ENCODE data around the gene MCF2L. TPM values are rescaled to one million over a fixed set of nuclear protein-coding genes. Genes with fewer than 3 reads are reported as not detected.
"Not testable (repeated sequence)": the region's sequence is repeated elsewhere in the genome, so short reads cannot be mapped to it uniquely, and the experiment has no call there.

The MCF2L gene
- polyA plus RNA-seq, 1 donor from 2014 or later: 88.0 TPM

DNA sequence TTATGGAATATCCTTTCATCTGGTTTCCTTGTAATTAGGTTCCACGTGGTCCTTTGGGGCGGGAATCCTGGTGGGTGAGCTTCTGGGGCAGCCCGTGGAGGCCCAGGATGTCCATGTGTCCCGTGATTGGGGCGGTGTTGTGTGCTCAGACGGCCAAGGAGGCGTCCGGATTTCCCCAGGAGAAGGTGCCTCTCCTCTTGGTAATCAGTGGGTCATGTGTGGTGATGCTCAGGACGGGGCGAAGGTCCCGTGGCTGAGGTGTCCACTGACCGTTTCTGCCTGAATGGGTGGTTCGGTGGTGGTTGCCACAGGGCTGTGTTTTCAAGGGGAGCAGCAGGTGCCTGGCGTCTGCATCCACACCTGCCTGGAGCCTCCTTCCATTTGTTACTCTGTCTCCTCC, 84.4 kb downstream of the MCF2L start:
- Histone ChIP-seq H2AFZ (ENCODE audit: low read depth, low read length) (no peak overlapping the region), H3K27ac (ENCODE audit: low read length) (no peak overlapping the region), H3K4me2 (ENCODE audit: low read length) (no peak overlapping the region), H3K9me2 (ENCODE audit: insufficient read depth, low read length) (no peaks in the 10 kb centered on the region), H3K9ac (ENCODE audit: low read length) (no peak overlapping the region), H3F3A (ENCODE audit: insufficient read depth, low read length, poor library complexity, severe bottlenecking) (no peaks in the 10 kb centered on the region), H3K4me3 (ENCODE audit: low read length) (no peak overlapping the region), H3K36me3 (ENCODE audit: insufficient read depth, low read length) (no peaks in the 10 kb centered on the region), H3K27me3 (ENCODE audit: insufficient read depth, low read depth, low read length) (no peaks in the 10 kb centered on the region), H3K9me3 (ENCODE audit: low read length) (no peaks in the 10 kb centered on the region), H3K79me2 (replicated peaks; ENCODE audit: insufficient read depth, low read length) (no peaks in the 10 kb centered on the region), H4K20me1 (ENCODE audit: insufficient read depth) (no peaks in the 10 kb centered on the region)
- TF ChIP-seq SMC3 (conservative IDR thresholded peaks at IDR 0.05; ENCODE audit: poor library complexity): no peak

- no peak overlapping the region for H3K4me3 ChIP-seq (ENCODE audit: low read length)
- no peaks in the 10 kb centered on the region for H4K20me1 ChIP-seq (ENCODE audit: insufficient read depth)
- H3K79me2 ChIP-seq (replicated peaks; ENCODE audit: insufficient read depth, low read length): no peaks in the 10 kb centered on the region
- H2AFZ ChIP-seq (ENCODE audit: low read depth, low read length): no peak overlapping the region
- H3K27ac ChIP-seq (ENCODE audit: low read length): no peak overlapping the region
- TF ChIP-seq RAD21 (conservative IDR thresholded peaks at IDR 0.05): no peak
- TF ChIP-seq SMC3 (conservative IDR thresholded peaks at IDR 0.05; ENCODE audit: poor library complexity): no peak
- no peak for TF ChIP-seq MXI1 (conservative IDR thresholded peaks at IDR 0.05; ENCODE audit: poor library complexity, severe bottlenecking)
- no peak for TF ChIP-seq POLR2AphosphoS5 (IDR thresholded peaks at IDR 0.05)
- no peaks in the 10 kb centered on the region for H3K9me2 ChIP-seq (ENCODE audit: insufficient read depth, low read length)
- no peaks in the 10 kb centered on the region for H3K9me3 ChIP-seq (ENCODE audit: low read length)
- no peaks in the 10 kb centered on the region for H3K27me3 ChIP-seq (ENCODE audit: insufficient read depth, low read depth, low read length)
- H3K9ac ChIP-seq (ENCODE audit: low read length): no peak overlapping the region
- H3F3A ChIP-seq (ENCODE audit: insufficient read depth, low read length, poor library complexity, severe bottlenecking): no peaks in the 10 kb centered on the region
- H3K36me3 ChIP-seq (ENCODE audit: insufficient read depth, low read length): no peaks in the 10 kb centered on the region
- H3K4me2 ChIP-seq (ENCODE audit: low read length): no peak overlapping the region
Observed at GRCh38 chr13:113053801-113054604, 85.0 kb downstream of the MCF2L start.

GRCh38 chr13:113057084-113057483, 88.1 kb downstream of the MCF2L start:
- no peak overlapping the region for H3K9ac ChIP-seq (ENCODE audit: low read length)
- H3K36me3 ChIP-seq (ENCODE audit: insufficient read depth, low read length): no peaks in the 10 kb centered on the region
- no peak overlapping the region for H3K27ac ChIP-seq (ENCODE audit: low read length)

GRCh38 chr13:113057559-113057958, 88.5 kb downstream of the MCF2L start:
- not testable (repeated sequence) for H3F3A ChIP-seq (ENCODE audit: insufficient read depth, low read length, poor library complexity, severe bottlenecking); H3K9me3 ChIP-seq (ENCODE audit: low read length); H3K27ac ChIP-seq (ENCODE audit: low read length); H3K4me2 ChIP-seq (ENCODE audit: low read length); H3K9me2 ChIP-seq (ENCODE audit: insufficient read depth, low read length); H3K79me2 ChIP-seq (replicated peaks; ENCODE audit: insufficient read depth, low read length); H3K4me3 ChIP-seq (ENCODE audit: low read length); H3K27me3 ChIP-seq (ENCODE audit: insufficient read depth, low read depth, low read length); H2AFZ ChIP-seq (ENCODE audit: low read depth, low read length); H4K20me1 ChIP-seq (ENCODE audit: insufficient read depth); H3K36me3 ChIP-seq (ENCODE audit: insufficient read depth, low read length); H3K9ac ChIP-seq (ENCODE audit: low read length)

More at GRCh38 chr13:113057084-113057483, 88.1 kb downstream of the MCF2L start:
- no peaks in the 10 kb centered on the region for H3K79me2 ChIP-seq (replicated peaks; ENCODE audit: insufficient read depth, low read length)
- no peak overlapping the region for H2AFZ ChIP-seq (ENCODE audit: low read depth, low read length)
- no peaks in the 10 kb centered on the region for H4K20me1 ChIP-seq (ENCODE audit: insufficient read depth)
- no peaks in the 10 kb centered on the region for H3K9me2 ChIP-seq (ENCODE audit: insufficient read depth, low read length)
- no peak for TF ChIP-seq EP300 (conservative IDR thresholded peaks at IDR 0.05; ENCODE audit: poor library complexity, severe bottlenecking)
- TF ChIP-seq, protein P1, sequence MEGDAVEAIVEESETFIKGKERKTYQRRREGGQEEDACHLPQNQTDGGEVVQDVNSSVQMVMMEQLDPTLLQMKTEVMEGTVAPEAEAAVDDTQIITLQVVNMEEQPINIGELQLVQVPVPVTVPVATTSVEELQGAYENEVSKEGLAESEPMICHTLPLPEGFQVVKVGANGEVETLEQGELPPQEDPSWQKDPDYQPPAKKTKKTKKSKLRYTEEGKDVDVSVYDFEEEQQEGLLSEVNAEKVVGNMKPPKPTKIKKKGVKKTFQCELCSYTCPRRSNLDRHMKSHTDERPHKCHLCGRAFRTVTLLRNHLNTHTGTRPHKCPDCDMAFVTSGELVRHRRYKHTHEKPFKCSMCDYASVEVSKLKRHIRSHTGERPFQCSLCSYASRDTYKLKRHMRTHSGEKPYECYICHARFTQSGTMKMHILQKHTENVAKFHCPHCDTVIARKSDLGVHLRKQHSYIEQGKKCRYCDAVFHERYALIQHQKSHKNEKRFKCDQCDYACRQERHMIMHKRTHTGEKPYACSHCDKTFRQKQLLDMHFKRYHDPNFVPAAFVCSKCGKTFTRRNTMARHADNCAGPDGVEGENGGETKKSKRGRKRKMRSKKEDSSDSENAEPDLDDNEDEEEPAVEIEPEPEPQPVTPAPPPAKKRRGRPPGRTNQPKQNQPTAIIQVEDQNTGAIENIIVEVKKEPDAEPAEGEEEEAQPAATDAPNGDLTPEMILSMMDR (IDR thresholded peaks at IDR 0.05; ENCODE audit: poor library complexity, severe bottlenecking): no peak
- no peak for TF ChIP-seq POLR2AphosphoS5 (IDR thresholded peaks at IDR 0.05)
- TF ChIP-seq RAD21 (conservative IDR thresholded peaks at IDR 0.05): no peak
- no peak for TF ChIP-seq EZH2 (IDR thresholded peaks at IDR 0.05; ENCODE audit: borderline replicate concordance, insufficient read depth, low read length, poor library complexity, severe bottlenecking)
- no peak for TF ChIP-seq TAF1 (IDR thresholded peaks at IDR 0.05; ENCODE audit: low read depth)
- TF ChIP-seq, protein P2, sequence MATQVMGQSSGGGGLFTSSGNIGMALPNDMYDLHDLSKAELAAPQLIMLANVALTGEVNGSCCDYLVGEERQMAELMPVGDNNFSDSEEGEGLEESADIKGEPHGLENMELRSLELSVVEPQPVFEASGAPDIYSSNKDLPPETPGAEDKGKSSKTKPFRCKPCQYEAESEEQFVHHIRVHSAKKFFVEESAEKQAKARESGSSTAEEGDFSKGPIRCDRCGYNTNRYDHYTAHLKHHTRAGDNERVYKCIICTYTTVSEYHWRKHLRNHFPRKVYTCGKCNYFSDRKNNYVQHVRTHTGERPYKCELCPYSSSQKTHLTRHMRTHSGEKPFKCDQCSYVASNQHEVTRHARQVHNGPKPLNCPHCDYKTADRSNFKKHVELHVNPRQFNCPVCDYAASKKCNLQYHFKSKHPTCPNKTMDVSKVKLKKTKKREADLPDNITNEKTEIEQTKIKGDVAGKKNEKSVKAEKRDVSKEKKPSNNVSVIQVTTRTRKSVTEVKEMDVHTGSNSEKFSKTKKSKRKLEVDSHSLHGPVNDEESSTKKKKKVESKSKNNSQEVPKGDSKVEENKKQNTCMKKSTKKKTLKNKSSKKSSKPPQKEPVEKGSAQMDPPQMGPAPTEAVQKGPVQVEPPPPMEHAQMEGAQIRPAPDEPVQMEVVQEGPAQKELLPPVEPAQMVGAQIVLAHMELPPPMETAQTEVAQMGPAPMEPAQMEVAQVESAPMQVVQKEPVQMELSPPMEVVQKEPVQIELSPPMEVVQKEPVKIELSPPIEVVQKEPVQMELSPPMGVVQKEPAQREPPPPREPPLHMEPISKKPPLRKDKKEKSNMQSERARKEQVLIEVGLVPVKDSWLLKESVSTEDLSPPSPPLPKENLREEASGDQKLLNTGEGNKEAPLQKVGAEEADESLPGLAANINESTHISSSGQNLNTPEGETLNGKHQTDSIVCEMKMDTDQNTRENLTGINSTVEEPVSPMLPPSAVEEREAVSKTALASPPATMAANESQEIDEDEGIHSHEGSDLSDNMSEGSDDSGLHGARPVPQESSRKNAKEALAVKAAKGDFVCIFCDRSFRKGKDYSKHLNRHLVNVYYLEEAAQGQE (IDR thresholded peaks at IDR 0.05; ENCODE audit: borderline replicate concordance): no peak
- no peak for TF ChIP-seq MXI1 (conservative IDR thresholded peaks at IDR 0.05; ENCODE audit: poor library complexity, severe bottlenecking)
- no peak for TF ChIP-seq SMC3 (conservative IDR thresholded peaks at IDR 0.05; ENCODE audit: poor library complexity)
- no peaks in the 10 kb centered on the region for H3K27me3 ChIP-seq (ENCODE audit: insufficient read depth, low read depth, low read length)
- H3F3A ChIP-seq (ENCODE audit: insufficient read depth, low read length, poor library complexity, severe bottlenecking): no peaks in the 10 kb centered on the region
- H3K4me3 ChIP-seq (ENCODE audit: low read length): no peak overlapping the region
- H3K4me2 ChIP-seq (ENCODE audit: low read length): no peak overlapping the region
- H3K9me3 ChIP-seq (ENCODE audit: low read length): no peaks in the 10 kb centered on the region

Data from neural cell (in vitro differentiated cells).